Bronchial epithelial cell (primary cell): Measurements from ENCODE around the gene ALPL. TPM values are rescaled to one million over a fixed set of nuclear protein-coding genes. Genes with fewer than 3 reads are reported as not detected.

Source experiments
- DNase-seq: peaks from one replicate; pipeline ENCODE4 v3.0.0-alpha.2; 2010; ENCODE audit warnings: low read depth
- FAIRE-seq: peaks from 2 replicates; lab custom pipeline; 2011; peaks lifted over from hg19 to GRCh38; lab: Jason Lieb, UNC
- H3K27me3 ChIP-seq: 2 replicates; pipeline ENCODE4 v1.5.1; 2011; ENCODE audit warnings: low read length; ENCODE audit not compliant: control insufficient read depth, insufficient read depth
- H3K36me3 ChIP-seq: 2 replicates; pipeline ENCODE4 v1.5.1; 2011; ENCODE audit warnings: low read length; ENCODE audit not compliant: control insufficient read depth, insufficient read depth
- H3K4me3 ChIP-seq: 2 replicates; pipeline ENCODE4 v1.5.1; 2011; ENCODE audit warnings: mild to moderate bottlenecking, low read depth, low read length, control low read depth
- total RNA-seq: library from RNA; depleted of rRNA; stranded (reverse); fragments of >200 nt; gene quantifications from 2 replicates; pipeline ENCODE4 v1.2.1, GENCODE V29; 2014
- TF ChIP-seq, protein P1 (sequence below): IDR thresholded peaks from 2 replicates; pipeline ENCODE4 v1.5.1; 2011; ENCODE audit warnings: mild to moderate bottlenecking, moderate library complexity, low read length, control low read depth, inconsistent platforms; ENCODE audit not compliant: insufficient read depth, severe bottlenecking

Gene ALPL
- total RNA-seq, 1 donor from 2014 or later, result not detected

DNA sequence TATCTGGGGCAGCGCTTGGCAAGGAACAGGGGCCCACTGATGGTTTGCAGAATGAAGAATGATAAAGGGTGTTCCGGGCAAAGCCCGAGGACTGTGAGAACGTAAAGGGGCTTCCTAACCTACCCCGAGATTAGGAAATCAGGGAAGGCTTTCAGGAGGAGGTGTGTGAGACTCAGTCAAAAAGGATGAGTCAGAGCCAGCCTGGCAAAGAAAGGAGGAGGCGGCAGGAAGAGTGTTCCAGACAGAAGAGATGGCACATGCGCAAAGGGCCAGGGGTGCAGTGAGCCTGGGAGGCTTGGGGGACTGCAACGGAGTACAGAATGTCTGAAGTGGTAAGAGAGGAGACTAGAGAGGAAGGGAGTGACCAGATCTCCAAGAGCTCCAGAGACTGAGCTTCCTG is 89.7 kb downstream of the ALPL start:
- H3K36me3 ChIP-seq, result no peaks in the 10 kb centered on the region
- DNase-seq, result no peak
- H3K27me3 ChIP-seq, result no peaks in the 10 kb centered on the region
- FAIRE-seq, result no peak
- H3K4me3 ChIP-seq, result no peak overlapping the region
- TF ChIP-seq, protein P1, sequence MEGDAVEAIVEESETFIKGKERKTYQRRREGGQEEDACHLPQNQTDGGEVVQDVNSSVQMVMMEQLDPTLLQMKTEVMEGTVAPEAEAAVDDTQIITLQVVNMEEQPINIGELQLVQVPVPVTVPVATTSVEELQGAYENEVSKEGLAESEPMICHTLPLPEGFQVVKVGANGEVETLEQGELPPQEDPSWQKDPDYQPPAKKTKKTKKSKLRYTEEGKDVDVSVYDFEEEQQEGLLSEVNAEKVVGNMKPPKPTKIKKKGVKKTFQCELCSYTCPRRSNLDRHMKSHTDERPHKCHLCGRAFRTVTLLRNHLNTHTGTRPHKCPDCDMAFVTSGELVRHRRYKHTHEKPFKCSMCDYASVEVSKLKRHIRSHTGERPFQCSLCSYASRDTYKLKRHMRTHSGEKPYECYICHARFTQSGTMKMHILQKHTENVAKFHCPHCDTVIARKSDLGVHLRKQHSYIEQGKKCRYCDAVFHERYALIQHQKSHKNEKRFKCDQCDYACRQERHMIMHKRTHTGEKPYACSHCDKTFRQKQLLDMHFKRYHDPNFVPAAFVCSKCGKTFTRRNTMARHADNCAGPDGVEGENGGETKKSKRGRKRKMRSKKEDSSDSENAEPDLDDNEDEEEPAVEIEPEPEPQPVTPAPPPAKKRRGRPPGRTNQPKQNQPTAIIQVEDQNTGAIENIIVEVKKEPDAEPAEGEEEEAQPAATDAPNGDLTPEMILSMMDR, result no peak

DNA sequence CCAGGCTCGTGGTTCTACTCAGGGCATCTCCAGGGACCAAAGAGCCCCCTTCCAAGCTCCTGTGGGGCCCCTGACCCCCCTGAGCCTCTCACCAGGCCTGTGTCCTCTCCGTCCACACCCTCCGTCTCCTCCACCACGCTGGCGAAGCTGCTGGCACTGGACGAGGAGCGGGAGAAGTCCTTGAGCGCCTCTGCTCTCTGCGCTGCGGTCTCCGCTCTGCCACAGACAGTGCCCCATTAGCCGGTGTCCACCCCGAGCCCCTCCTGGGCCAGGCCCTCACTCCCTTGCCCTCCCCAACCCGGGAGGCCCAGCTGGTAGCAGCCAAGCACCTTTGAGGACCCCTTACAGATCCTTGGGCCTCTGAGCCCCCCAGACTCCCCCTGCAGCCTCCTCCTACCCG is 90.2 kb downstream of the ALPL start:
- Histone ChIP-seq H3K27me3 (no peaks in the 10 kb centered on the region), H3K36me3 (no peaks in the 10 kb centered on the region), H3K4me3 (no peak overlapping the region)
- TF ChIP-seq, protein P1, result no peak
- FAIRE-seq (no peak), DNase-seq (no peak)

DNA sequence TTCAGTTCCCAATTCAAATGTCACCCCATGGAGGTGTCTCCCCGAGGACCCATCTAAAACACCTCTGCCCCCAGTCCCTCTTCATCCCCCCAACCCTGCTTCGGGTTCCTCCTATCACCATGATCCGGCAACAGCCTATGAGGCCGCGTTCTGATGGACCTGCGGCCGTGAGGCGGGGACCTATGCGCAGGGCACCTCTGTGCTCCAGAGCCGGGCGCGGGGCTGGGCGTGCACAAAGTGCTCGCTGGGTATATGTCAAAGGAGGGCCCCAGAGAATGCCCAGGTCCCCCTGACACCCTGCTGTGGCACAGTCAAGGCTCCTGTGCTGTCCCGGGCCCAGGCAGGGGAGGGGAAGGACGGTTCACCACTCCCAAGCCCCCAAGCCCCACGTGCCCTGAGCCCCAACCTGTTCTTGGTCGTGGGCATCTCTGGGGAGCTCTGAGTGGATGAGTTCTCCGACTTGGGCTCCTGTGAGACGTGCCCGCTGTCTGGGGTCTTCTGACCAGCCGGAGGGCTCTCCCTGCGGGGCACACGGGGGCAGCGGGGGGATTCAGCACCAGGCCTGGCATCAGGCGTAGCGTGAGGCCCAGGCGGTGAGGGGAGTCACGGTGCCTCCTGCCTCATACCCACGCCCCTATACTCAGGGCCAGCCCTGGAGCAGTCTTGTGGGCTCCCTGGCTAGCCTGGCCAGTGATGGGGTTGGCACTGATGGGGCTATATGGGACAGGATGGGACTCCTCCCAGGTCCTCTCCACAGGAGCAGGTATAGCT is 92.2 kb downstream of the ALPL start:
- DNase-seq (no peak), FAIRE-seq (no peak)
- H3K36me3 ChIP-seq, result no peaks in the 10 kb centered on the region
- TF ChIP-seq, protein P1, result no peak
- H3K27me3 ChIP-seq, result no peaks in the 10 kb centered on the region
- no peak overlapping the region for H3K4me3 ChIP-seq

DNA sequence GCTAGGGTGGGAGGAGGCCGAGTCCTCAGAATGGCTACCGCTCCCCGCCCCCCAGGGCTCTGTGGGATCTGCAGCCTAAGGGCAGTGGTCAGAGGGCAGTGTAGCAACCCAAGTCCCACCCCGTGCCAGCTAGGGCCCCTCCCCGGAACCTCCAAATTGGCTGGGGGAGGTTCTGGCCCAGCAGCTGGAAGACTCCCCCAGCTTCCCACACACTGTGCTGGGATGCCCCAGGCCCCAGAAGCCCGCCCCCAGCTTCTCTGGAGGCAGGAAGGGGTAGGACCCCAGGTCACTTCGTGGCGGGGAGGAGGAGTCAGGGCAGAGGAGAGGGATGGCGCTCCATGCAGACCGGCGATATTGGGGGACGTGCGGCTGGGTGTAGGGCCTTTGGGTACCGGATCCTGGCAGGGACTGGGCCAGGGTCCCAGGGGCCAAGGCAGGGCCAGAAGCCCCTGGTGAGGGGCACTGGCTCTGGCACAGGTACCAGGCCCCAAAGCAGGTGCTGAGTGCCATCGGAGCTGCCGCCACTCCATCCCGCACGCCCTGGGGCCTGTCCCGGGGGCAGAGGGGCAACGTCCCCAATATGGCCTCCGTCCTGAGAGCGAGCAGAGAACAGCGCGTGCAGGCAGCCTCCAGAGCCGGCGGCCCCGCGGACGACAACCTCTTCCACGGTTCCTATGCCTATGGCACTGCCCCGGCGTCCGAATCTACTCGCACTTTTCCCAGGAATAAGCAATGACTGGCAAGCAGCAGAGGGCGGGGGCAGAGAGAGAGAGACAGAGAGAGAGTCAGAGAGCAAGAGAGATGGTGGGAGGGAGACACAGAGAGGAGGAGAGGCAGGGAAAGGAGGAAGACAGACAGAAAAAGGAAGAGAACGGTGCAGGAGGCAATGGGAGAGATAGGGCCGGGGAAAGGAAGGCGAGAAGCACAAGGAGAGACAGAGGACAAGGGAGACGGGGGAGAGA is 94.2 kb downstream of the ALPL start:
- Histone ChIP-seq H3K36me3 (no peaks in the 10 kb centered on the region), H3K27me3 (no peaks in the 10 kb centered on the region), H3K4me3 (no peak overlapping the region)
- TF ChIP-seq, protein P1, result no peak
- DNase-seq (no peak), FAIRE-seq (no peak)

DNA sequence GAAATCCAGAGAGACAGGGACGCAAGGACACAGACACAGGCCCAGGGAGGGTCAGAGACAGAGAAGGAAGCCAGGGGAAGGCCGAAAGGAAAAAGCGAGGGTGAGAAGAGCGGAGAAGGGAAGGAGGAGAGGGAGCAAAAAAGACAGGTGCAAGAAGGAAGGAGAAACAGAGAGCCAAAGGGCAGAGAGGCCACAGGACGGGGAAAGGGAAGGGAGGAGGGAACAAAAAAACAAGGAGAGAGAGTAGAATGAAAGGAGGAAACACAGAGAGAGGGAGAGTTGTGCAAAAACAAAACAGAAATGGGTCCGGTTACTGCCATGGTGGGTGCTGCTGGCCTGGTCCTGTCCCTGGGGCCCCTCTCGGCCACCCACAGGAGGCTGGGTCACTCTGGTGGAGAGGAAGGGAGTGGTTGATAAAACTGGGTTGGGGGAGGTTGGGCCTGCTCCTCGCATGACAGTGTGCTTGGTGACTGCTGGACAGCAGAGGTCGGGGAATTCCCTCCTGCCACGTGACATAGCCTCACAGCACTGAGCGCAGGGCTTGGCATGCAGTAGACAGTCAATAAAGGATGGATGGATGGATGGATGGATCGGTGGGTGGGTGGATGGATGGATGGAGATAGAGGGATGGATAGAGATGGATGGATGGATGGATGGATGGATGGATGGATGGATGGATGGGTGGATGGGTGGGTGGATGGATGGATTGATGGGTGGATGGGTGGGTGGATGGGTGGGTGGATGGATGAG is 95.2 kb downstream of the ALPL start:
- no peaks in the 10 kb centered on the region for H3K36me3 ChIP-seq
- no peak overlapping the region for H3K4me3 ChIP-seq
- H3K27me3 ChIP-seq, result no peaks in the 10 kb centered on the region
- no peak for FAIRE-seq
- TF ChIP-seq, protein P1, result no peak
- no peak for DNase-seq
